Right lobe of liver (tissue), 6 donors: ENCODE results near the gene UBE2M. TPM values are rescaled to one million over a fixed set of nuclear protein-coding genes. Genes with fewer than 3 reads are reported as not detected.

Experiments
- ATAC-seq, 4 donors: fragments of 200-7000 bp; cut with Tn5 transposase; one replicate each; pipeline ENCODE4 v1.9.1; 2020; ENCODE audit warnings: mild to moderate bottlenecking in 4 of 4, moderate library complexity in 4 of 4
- DNase-seq, 3 donors: peaks; one replicate each; pipeline ENCODE4 v3.0.0-alpha.2; 2020
- H3K27ac ChIP-seq, 3 donors: fragments of 200-600 bp; one replicate each; pipeline ENCODE4 v1.8.0; 2022
- H3K27me3 ChIP-seq, 2 donors: fragments of 200-600 bp; one replicate each; pipeline ENCODE4 v1.8.0; 2022
- H3K36me3 ChIP-seq, 4 donors: fragments of 200-600 bp; sonication (generic) in 1 of 4; one replicate each; pipeline versions ENCODE4 v1.5.1 to v1.8.0; 2017 to 2022; ENCODE audit warnings: control low read depth in 1 of 4
- H3K4me1 ChIP-seq, 4 donors: fragments of 200-600 bp; sonication (generic) in 1 of 4; one replicate each; pipeline versions ENCODE4 v1.5.1 to v1.8.0; 2017 to 2022; ENCODE audit warnings: control low read depth in 1 of 4
- H3K4me3 ChIP-seq, 3 donors: fragments of 200-600 bp; one replicate each; pipeline ENCODE4 v1.8.0; 2022
- H3K9me3 ChIP-seq, 4 donors: fragments of 200-600 bp; sonication (generic) in 1 of 4; one replicate each; pipeline versions ENCODE4 v1.5.1 to v1.8.0; 2017 to 2022; ENCODE audit warnings: control low read depth in 1 of 4
- POLR2A ChIP-seq: fragments of 450-650 bp; IDR thresholded peaks from one replicate; pipeline ENCODE4 v1.6.1; 2017; ENCODE audit warnings: antibody characterized with exemption, mild to moderate bottlenecking
- WGBS: methylation state at CpG from one replicate; pipeline ENCODE4 v1.1.6; 2018; ENCODE audit warnings: low coverage, low lambda C conversion rate; ENCODE audit not compliant: insufficient coverage; ENCODE audit errors: missing lambda C conversion rate; 5-methylcytosine and 5-hydroxymethylcytosine counted together
- intact Hi-C, 2 donors: fragments of 100-400 bp; cut with DNase I; formaldehyde crosslinking; loops; one replicate each; pipeline versions ENCODE4 v1.11.2 to v1.14.1; 2022
- total RNA-seq, 6 experiments: library from RNA; depleted of rRNA in 2 of 6; stranded (reverse); fragments of >200 nt in 2 of 6; fragmentation: NEBNext Ultra II Directional in 3 of 6; extraction: Animal tissue kit (Norgen Biotek cat#: 25700) in 3 of 6; gene quantifications; one replicate each; pipeline versions ENCODE4 v1.1.0 to v1.2.4, GENCODE V29; 2016 to 2023
- TF ChIP-seq, protein P1 (sequence below), 4 donors: fragments of 200-600 bp in 3 of 4; fragments of 450-650 bp in 1 of 4; IDR thresholded peaks; one replicate each; pipeline versions ENCODE4 v1.5.1 to v1.8.0; 2016 to 2022; ENCODE audit warnings: antibody characterized with exemption in 4 of 4, mild to moderate bottlenecking in 2 of 4
- donor health status: DM: no; HTN: yes; CAD: no.
- donor health status: DM: no; HTN: no; CAD: no.
- donor health status: DM: no; HTN: no; CAD: no.
- donor health status: DM: no; HTN: yes; CAD: no.
- donor health status: DM: no; HTN: yes; CAD: no.

The UBE2M gene
- total RNA-seq, 6 experiments from 2014 or later: 16.0 to 23.5 (median 20.7) TPM

- no peak for TF ChIP-seq POLR2A
- TF ChIP-seq, protein P1, sequence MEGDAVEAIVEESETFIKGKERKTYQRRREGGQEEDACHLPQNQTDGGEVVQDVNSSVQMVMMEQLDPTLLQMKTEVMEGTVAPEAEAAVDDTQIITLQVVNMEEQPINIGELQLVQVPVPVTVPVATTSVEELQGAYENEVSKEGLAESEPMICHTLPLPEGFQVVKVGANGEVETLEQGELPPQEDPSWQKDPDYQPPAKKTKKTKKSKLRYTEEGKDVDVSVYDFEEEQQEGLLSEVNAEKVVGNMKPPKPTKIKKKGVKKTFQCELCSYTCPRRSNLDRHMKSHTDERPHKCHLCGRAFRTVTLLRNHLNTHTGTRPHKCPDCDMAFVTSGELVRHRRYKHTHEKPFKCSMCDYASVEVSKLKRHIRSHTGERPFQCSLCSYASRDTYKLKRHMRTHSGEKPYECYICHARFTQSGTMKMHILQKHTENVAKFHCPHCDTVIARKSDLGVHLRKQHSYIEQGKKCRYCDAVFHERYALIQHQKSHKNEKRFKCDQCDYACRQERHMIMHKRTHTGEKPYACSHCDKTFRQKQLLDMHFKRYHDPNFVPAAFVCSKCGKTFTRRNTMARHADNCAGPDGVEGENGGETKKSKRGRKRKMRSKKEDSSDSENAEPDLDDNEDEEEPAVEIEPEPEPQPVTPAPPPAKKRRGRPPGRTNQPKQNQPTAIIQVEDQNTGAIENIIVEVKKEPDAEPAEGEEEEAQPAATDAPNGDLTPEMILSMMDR (IDR thresholded peaks at IDR 0.05): no peak
- Histone ChIP-seq H3K4me1 (no peaks in the 10 kb centered on the region), H3K27ac (no peak overlapping the region), H3K4me3 (peak overlapping the region in 2 of 3 donors; percentile 11 to 13), H3K27me3 (no peaks in the 10 kb centered on the region), H3K36me3 (no peaks in the 10 kb centered on the region), H3K9me3 (no peaks in the 10 kb centered on the region)
- ATAC-seq: peak; percentile 73 to 95 (median 82)
- DNase-seq: peak in 1 of 3 donors; percentile 68
- WGBS: 6% methylated on average over 11 of the region's 55 CpGs
- intact Hi-C loops: no loop called here
These were observed 19.9 kb downstream of the UBE2M start for GRCh38 chr19:58538257-58539168.

GRCh38 chr19:58536852-58537798 lies 21.3 kb downstream of the UBE2M start:
- intact Hi-C loops: no loop called here
- Histone ChIP-seq H3K4me1 (no peaks in the 10 kb centered on the region), H3K27me3 (no peaks in the 10 kb centered on the region), H3K9me3 (no peaks in the 10 kb centered on the region), H3K27ac (no peak overlapping the region), H3K4me3 (no peak overlapping the region), H3K36me3 (no peaks in the 10 kb centered on the region)
- WGBS: 68% methylated on average over 3 of the region's 8 CpGs
- TF ChIP-seq, protein P1 (IDR thresholded peaks at IDR 0.05): no peak
- no peak for TF ChIP-seq POLR2A
- DNase-seq: no peak
- ATAC-seq: peak in 1 of 4 donors; percentile 38

DNA sequence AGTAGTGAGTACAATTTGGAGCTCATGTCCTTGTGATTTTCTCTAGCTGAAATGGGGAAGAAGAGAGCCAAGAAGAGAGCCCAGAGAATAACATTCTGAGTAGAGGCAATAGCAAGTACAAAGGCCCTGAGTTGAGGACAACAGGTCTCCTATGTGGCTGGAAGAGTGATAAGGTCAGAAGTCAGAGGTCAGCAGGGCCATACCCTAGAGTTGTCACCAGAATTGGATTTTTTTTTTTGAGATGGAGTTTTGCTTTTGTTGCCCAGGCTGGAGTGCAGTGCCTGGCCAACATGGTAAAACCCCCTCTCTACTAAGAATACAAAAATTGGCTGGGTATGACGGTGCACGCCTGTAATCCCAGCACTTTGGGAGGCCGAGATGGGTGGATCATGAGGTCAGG lies 22.6 kb downstream of the UBE2M start:
- ATAC-seq (no peak), DNase-seq (no peak)
- Histone ChIP-seq H3K27ac (no peak overlapping the region), H3K4me1 (no peaks in the 10 kb centered on the region), H3K36me3 (no peaks in the 10 kb centered on the region), H3K4me3 (no peak overlapping the region), H3K27me3 (no peaks in the 10 kb centered on the region), H3K9me3 (no peaks in the 10 kb centered on the region)
- WGBS: 76% methylated on average over 3 of the region's 3 CpGs
- intact Hi-C loops: no loop called here
- TF ChIP-seq, protein P1 (IDR thresholded peaks at IDR 0.05): no peak
- no peak for TF ChIP-seq POLR2A

DNA sequence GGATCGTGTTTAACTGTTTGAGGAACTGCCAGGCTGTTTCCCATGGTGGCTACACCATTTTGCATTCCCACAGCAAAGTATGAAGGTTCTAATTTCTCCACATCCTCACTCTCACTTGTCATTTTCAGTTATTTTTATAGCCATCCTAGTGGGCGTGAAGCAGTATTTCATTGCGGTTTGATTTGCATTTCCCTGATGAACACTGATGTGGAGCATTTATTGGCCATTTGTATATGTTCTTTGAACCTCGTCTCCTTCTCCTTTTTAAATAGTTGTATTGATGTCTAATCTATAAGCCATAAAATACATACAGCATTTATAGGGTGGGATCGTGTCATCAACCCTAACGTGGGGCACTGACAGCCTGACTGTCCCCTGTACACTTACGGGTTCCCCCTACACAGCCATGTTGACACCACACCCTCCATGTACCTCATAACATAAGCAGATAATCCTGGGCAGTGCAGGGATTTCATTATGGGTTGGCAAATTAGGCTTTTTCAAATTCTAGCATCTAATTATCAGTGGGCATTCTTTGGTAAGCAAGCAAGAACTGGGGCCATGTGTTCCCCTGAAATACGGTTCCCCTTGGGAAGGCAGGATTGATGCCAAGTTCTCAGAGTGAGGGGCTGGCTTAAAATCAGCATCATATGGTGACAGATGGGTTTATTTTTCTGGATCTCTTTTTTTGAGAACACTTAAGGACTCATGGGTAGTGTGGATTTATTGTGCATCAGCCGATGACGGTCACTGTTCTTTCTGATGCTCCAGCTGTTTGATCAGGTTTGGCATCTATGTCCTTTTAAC lies 27.2 kb downstream of the UBE2M start:
- Histone ChIP-seq H3K4me1 (no peaks in the 10 kb centered on the region), H3K36me3 (no peaks in the 10 kb centered on the region), H3K27ac (no peak overlapping the region), H3K4me3 (no peak overlapping the region), H3K9me3 (no peaks in the 10 kb centered on the region), H3K27me3 (no peaks in the 10 kb centered on the region)
- intact Hi-C loops: no loop called here
- no peak for DNase-seq
- TF ChIP-seq POLR2A: no peak
- TF ChIP-seq, protein P1 (IDR thresholded peaks at IDR 0.05): no peak
- ATAC-seq: no peak
- 59% methylated on average over 10 of the region's 10 CpGs for WGBS
